IMR-90 (cell line): Measurements from ENCODE around the gene MGAT5B.

ENCODE experiments used
- BHLHE40 ChIP-seq: fragments of 150-350 bp; IDR thresholded peaks from 2 replicates; pipeline ENCODE4 v1.6.1; 2016; ENCODE audit warnings: mild to moderate bottlenecking, low read depth, low read length
- CEBPB ChIP-seq: IDR thresholded peaks from 2 replicates; pipeline ENCODE4 v1.6.1; 2012; ENCODE audit warnings: low read depth, low read length, improper control_type of control experiment
- CHD1 ChIP-seq: IDR thresholded peaks from 2 replicates; pipeline ENCODE4 v1.6.1; 2012; ENCODE audit warnings: low read depth, low read length, improper control_type of control experiment
- CTCF ChIP-seq: conservative IDR thresholded peaks from 2 replicates; pipeline ENCODE4 v1.5.1; 2012; ENCODE audit warnings: mild to moderate bottlenecking, low read depth, low read length, improper control_type of control experiment
- ELK1 ChIP-seq: fragments of 150-350 bp; IDR thresholded peaks from 2 replicates; pipeline ENCODE4 v1.6.1; 2016; ENCODE audit warnings: low read depth, mild to moderate bottlenecking, low read length, moderate library complexity, borderline replicate concordance
- MAFK ChIP-seq: IDR thresholded peaks from 2 replicates; pipeline ENCODE4 v1.6.1; 2012; ENCODE audit warnings: low read depth, low read length, improper control_type of control experiment
- MAZ ChIP-seq: IDR thresholded peaks from 2 replicates; pipeline ENCODE4 v1.6.1; 2012; ENCODE audit warnings: low read depth, mild to moderate bottlenecking, low read length, improper control_type of control experiment, moderate library complexity, borderline replicate concordance
- MXI1 ChIP-seq: IDR thresholded peaks from 2 replicates; pipeline ENCODE4 v1.6.1; 2012; ENCODE audit warnings: low read depth, mild to moderate bottlenecking, low read length, moderate library complexity, borderline replicate concordance
- POLR2A ChIP-seq: IDR thresholded peaks from 2 replicates; pipeline ENCODE4 v1.6.1; 2012; ENCODE audit warnings: mild to moderate bottlenecking, low read depth, low read length
- RAD21 ChIP-seq: IDR thresholded peaks from 2 replicates; pipeline ENCODE4 v1.6.1; 2012; ENCODE audit warnings: low read length, improper control_type of control experiment
- RCOR1 ChIP-seq: IDR thresholded peaks from 2 replicates; pipeline ENCODE4 v1.6.1; 2012; ENCODE audit warnings: mild to moderate bottlenecking, low read length, improper control_type of control experiment; ENCODE audit not compliant: insufficient replicate concordance
- SMC3 ChIP-seq: fragments of 150-350 bp; IDR thresholded peaks from 2 replicates; pipeline ENCODE4 v1.6.1; 2016; ENCODE audit warnings: low read depth, mild to moderate bottlenecking, antibody characterized with exemption, low read length, moderate library complexity
- USF2 ChIP-seq: fragments of 150-350 bp; IDR thresholded peaks from 2 replicates; pipeline ENCODE4 v1.6.1; 2017; ENCODE audit warnings: mild to moderate bottlenecking, antibody characterized with exemption, low read length, low read depth

GRCh38 chr17:76870377-76870714 lies 2.1 kb downstream of the MGAT5B start:
- no peak for TF ChIP-seq POLR2A
- no peak for TF ChIP-seq CTCF
- no peak for TF ChIP-seq SMC3
- no peak for TF ChIP-seq RAD21
- no peak for TF ChIP-seq MAFK
- no peak for TF ChIP-seq RCOR1
- no peak for TF ChIP-seq MXI1
- no peak for TF ChIP-seq CEBPB
- no peak for TF ChIP-seq ELK1
- no peak for TF ChIP-seq BHLHE40
- no peak for TF ChIP-seq CHD1
- no peak for TF ChIP-seq MAZ
- no peak for TF ChIP-seq USF2
